Osteocyte (in vitro differentiated cells): ENCODE data around the gene CPXM2. TPM values are rescaled to one million over a fixed set of nuclear protein-coding genes. Genes with fewer than 3 reads are reported as not detected.

Source experiments
- DNase-seq: peaks from one replicate; pipeline ENCODE4 v3.0.0; 2021; ENCODE audit warnings: mixed read lengths; ENCODE audit not compliant: unreplicated experiment; ENCODE audit errors: extremely low spot score
- H3K27ac Mint-ChIP-seq: one replicate; pipeline ENCODE4 v1.8.0; 2021; ENCODE audit warnings: mild to moderate bottlenecking, mixed read lengths; ENCODE audit not compliant: unreplicated experiment
- H3K27me3 Mint-ChIP-seq: one replicate; pipeline ENCODE4 v1.8.0; 2021; ENCODE audit warnings: mixed read lengths; ENCODE audit not compliant: unreplicated experiment
- H3K36me3 Mint-ChIP-seq: one replicate; pipeline ENCODE4 v1.8.0; 2021; ENCODE audit warnings: mixed read lengths; ENCODE audit not compliant: unreplicated experiment
- H3K4me1 Mint-ChIP-seq: one replicate; pipeline ENCODE4 v1.8.0; 2021; ENCODE audit warnings: mixed read lengths; ENCODE audit not compliant: unreplicated experiment
- H3K4me3 Mint-ChIP-seq: one replicate; pipeline ENCODE4 v1.8.0; 2021; ENCODE audit warnings: mild to moderate bottlenecking, moderate library complexity, mixed read lengths; ENCODE audit not compliant: unreplicated experiment
- H3K9me3 Mint-ChIP-seq: one replicate; pipeline ENCODE4 v1.8.0; 2021; ENCODE audit warnings: mixed read lengths; ENCODE audit not compliant: unreplicated experiment
- total RNA-seq: library from RNA; stranded (reverse); gene quantifications from 2 replicates; pipeline ENCODE4 v1.2.1, GENCODE V29; 2021
- TF ChIP-seq, protein P1 (sequence below): fragments of 200-600 bp; sonication (generic); IDR thresholded peaks from 2 replicates; pipeline ENCODE4 v1.5.0; 2021; ENCODE audit warnings: antibody characterized with exemption, mild to moderate bottlenecking, moderate library complexity

The CPXM2 gene
- total RNA-seq, 1 donor from 2014 or later: not detected

DNA sequence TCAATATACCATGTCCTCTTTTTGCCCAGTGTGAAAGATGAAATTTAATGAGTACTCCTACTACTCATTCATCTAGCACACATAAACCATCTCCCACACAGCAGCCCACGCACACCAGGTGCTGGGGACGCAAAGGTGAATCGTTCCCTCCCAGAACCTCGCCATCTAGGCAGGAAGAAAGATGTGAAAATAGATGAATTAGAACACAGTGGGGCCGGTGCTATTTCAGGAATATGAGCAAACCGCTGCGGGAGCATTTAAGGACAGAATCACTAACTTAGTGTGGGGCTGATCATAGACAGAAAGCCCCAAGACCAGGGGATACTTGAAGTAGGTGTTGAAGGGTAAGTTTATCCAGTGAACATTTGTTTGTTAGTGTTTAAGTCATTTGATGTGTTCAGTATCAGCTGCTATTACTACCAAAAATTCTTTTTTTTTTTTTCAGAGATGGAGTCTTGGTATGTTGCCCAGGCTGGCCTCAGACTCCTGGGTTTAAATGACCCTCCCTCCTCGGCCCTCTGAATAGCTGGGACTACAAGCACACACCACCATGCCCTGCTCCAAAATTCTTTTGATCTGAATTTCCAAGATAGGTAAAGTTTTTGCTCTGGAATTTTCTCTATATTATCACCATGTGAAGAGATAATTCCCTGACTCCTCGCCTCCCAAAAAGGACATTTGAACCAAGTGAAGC lies 48.8 kb downstream of the CPXM2 start:
- no peak for DNase-seq
- no peaks in the 10 kb centered on the region for H3K4me1 Mint-ChIP-seq
- H3K4me3 Mint-ChIP-seq: no peak overlapping the region
- peaks cover 5% of the 10 kb centered on the region for H3K9me3 Mint-ChIP-seq
- no peaks in the 10 kb centered on the region for H3K36me3 Mint-ChIP-seq
- H3K27ac Mint-ChIP-seq: no peak overlapping the region
- TF ChIP-seq, protein P1, sequence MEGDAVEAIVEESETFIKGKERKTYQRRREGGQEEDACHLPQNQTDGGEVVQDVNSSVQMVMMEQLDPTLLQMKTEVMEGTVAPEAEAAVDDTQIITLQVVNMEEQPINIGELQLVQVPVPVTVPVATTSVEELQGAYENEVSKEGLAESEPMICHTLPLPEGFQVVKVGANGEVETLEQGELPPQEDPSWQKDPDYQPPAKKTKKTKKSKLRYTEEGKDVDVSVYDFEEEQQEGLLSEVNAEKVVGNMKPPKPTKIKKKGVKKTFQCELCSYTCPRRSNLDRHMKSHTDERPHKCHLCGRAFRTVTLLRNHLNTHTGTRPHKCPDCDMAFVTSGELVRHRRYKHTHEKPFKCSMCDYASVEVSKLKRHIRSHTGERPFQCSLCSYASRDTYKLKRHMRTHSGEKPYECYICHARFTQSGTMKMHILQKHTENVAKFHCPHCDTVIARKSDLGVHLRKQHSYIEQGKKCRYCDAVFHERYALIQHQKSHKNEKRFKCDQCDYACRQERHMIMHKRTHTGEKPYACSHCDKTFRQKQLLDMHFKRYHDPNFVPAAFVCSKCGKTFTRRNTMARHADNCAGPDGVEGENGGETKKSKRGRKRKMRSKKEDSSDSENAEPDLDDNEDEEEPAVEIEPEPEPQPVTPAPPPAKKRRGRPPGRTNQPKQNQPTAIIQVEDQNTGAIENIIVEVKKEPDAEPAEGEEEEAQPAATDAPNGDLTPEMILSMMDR: no peak
- no peaks in the 10 kb centered on the region for H3K27me3 Mint-ChIP-seq

GRCh38 chr10:123841560-123841959 lies 50.0 kb downstream of the CPXM2 start:
- Mint-ChIP-seq H3K27me3 (no peaks in the 10 kb centered on the region), H3K4me1 (no peaks in the 10 kb centered on the region), H3K27ac (no peak overlapping the region), H3K9me3 (peaks cover 5% of the 10 kb centered on the region), H3K4me3 (no peak overlapping the region), H3K36me3 (no peaks in the 10 kb centered on the region)
- DNase-seq: peak; percentile 54
- TF ChIP-seq, protein P1: no peak

- Mint-ChIP-seq H3K9me3 (peaks cover 5% of the 10 kb centered on the region), H3K36me3 (no peaks in the 10 kb centered on the region), H3K4me1 (no peaks in the 10 kb centered on the region), H3K27ac (no peak overlapping the region), H3K27me3 (peaks cover 3% of the 10 kb centered on the region), H3K4me3 (no peak overlapping the region)
- TF ChIP-seq, protein P1: no peak
- peak; percentile 65 for DNase-seq
Measured at GRCh38 chr10:123841115-123841514, 50.5 kb downstream of the CPXM2 start.

GRCh38 chr10:123840714-123841113 lies 50.9 kb downstream of the CPXM2 start:
- no peak for DNase-seq
- H3K36me3 Mint-ChIP-seq: no peaks in the 10 kb centered on the region
- H3K4me1 Mint-ChIP-seq: no peaks in the 10 kb centered on the region
- no peak overlapping the region for H3K27ac Mint-ChIP-seq
- H3K9me3 Mint-ChIP-seq: peaks cover 5% of the 10 kb centered on the region
- H3K4me3 Mint-ChIP-seq: no peak overlapping the region
- H3K27me3 Mint-ChIP-seq: peaks cover 3% of the 10 kb centered on the region
- TF ChIP-seq, protein P1: no peak

DNA sequence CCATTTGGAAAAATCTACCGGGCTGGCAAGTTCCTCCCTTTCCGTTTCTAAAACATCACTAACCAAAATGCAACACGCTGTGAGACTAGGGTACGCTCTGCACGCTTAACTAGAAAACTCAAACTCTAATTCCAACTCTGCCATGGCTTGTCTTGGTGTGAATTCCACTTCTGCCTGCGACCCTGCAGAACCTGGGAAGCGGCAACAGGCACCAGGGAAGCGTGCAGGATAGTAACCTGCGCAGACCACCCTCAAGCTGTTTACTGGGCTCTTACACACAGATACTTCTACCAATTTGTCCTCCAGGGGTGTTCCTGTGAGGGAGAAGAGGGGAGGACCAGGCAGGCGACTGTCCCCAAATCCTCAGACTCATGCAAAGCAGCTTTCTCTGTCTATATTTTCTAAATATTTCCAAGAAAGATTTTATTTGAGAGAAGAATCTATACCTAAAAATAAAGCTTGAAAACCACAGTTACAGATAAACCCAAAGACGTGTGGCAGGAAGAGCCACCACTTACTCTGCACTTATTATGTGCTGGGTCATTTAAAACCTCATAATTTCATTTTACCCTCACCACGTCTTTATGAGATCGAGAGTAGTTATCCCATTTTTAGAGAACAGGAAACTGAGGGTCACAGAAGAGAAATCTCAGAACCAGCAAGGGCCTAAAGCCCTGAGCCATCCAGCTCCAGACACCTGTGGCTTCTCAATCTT lies 52.9 kb downstream of the CPXM2 start:
- Mint-ChIP-seq H3K36me3 (no peaks in the 10 kb centered on the region), H3K4me1 (no peaks in the 10 kb centered on the region), H3K27me3 (peaks cover 3% of the 10 kb centered on the region), H3K9me3 (no peaks in the 10 kb centered on the region), H3K27ac (no peak overlapping the region), H3K4me3 (no peak overlapping the region)
- TF ChIP-seq, protein P1: no peak
- peak; percentile 64 for DNase-seq
